ENCODE results near the gene EVI5L.

DNA sequence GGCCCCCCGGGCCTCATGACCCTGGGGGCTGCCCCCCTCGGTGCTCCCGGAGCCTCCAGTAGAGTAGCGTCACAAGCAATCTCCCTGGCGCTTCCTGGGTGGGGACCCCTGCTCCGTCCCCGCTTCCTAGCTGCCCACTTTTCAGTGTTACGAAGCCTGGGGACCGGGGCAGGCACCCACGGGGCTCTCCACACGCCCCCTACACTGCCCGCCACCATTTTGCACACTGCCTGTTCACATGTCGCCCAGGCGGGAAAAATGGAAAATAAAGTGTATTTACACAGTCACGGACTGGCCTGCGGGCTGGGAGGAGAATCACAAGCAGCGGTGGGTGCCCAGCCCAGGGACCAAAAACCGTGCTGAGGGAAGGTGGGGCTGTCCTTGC, 34.7 kb downstream of the EVI5L start:
- TF ChIP-seq, protein P1, sequence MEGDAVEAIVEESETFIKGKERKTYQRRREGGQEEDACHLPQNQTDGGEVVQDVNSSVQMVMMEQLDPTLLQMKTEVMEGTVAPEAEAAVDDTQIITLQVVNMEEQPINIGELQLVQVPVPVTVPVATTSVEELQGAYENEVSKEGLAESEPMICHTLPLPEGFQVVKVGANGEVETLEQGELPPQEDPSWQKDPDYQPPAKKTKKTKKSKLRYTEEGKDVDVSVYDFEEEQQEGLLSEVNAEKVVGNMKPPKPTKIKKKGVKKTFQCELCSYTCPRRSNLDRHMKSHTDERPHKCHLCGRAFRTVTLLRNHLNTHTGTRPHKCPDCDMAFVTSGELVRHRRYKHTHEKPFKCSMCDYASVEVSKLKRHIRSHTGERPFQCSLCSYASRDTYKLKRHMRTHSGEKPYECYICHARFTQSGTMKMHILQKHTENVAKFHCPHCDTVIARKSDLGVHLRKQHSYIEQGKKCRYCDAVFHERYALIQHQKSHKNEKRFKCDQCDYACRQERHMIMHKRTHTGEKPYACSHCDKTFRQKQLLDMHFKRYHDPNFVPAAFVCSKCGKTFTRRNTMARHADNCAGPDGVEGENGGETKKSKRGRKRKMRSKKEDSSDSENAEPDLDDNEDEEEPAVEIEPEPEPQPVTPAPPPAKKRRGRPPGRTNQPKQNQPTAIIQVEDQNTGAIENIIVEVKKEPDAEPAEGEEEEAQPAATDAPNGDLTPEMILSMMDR (IDR thresholded peaks at IDR 0.05): no peak
- TF ChIP-seq POLR2A (IDR thresholded peaks at IDR 0.05): no peak
